ENCODE results near the gene KRT14. TPM values are rescaled to one million over a fixed set of nuclear protein-coding genes. Genes with fewer than 3 reads are reported as not detected.
"Not testable (repeated sequence)": the region's sequence is repeated elsewhere in the genome, so short reads cannot be mapped to it uniquely, and the experiment has no call there.

Gene KRT14
- total RNA-seq, 1 donor from 2014 or later, result not detected

GRCh38 chr17:41620583-41621434, 34.1 kb upstream of the KRT14 start:
- DNase-seq (ENCODE audit: low spot score), result no peak
- H3K4me3 Mint-ChIP-seq, result peak overlapping the region; percentile 43
- Histone ChIP-seq H4K20me1 (ENCODE audit: low read depth) (no peaks in the 10 kb centered on the region), H3K4me1 (peaks cover 4% of the 10 kb centered on the region), H3K9me3 (ENCODE audit: low read depth) (no peaks in the 10 kb centered on the region), H3K4me2 (no peak overlapping the region), H3K9ac (no peak overlapping the region), H3K27me3 (no peaks in the 10 kb centered on the region), H3K79me2 (ENCODE audit: low read depth) (no peaks in the 10 kb centered on the region), H2AFZ (replicated peaks) (no peak overlapping the region), H3K27ac (no peak overlapping the region), H3K36me3 (no peaks in the 10 kb centered on the region), H3F3A (ENCODE audit: low read depth) (no peaks in the 10 kb centered on the region), H3K4me3 (no peak overlapping the region)
- H3K27me3 Mint-ChIP-seq (ENCODE audit: insufficient read depth, low read depth), result peaks cover 9% of the 10 kb centered on the region
- H3K27ac Mint-ChIP-seq, result no peak overlapping the region
- H3K36me3 Mint-ChIP-seq, result no peaks in the 10 kb centered on the region
- H3K4me1 Mint-ChIP-seq, result peaks cover 18% of the 10 kb centered on the region
- H3K9me3 Mint-ChIP-seq, result no peaks in the 10 kb centered on the region
- TF ChIP-seq CTCF (IDR thresholded peaks at IDR 0.05) (no peak), EZH2 (IDR thresholded peaks at IDR 0.05) (no peak), EZH2phosphoT487 (IDR thresholded peaks at IDR 0.05) (no peak)

- H3K27ac ChIP-seq; H3K4me3 ChIP-seq; H4K20me1 ChIP-seq (ENCODE audit: low read depth); DNase-seq (ENCODE audit: low spot score); H3K27me3 ChIP-seq; H3K9me3 ChIP-seq (ENCODE audit: low read depth); H2AFZ ChIP-seq (replicated peaks); H3K4me1 ChIP-seq; H3F3A ChIP-seq (ENCODE audit: low read depth); H3K9ac ChIP-seq; H3K9me3 Mint-ChIP-seq; H3K36me3 Mint-ChIP-seq; H3K36me3 ChIP-seq; H3K27me3 Mint-ChIP-seq (ENCODE audit: insufficient read depth, low read depth); H3K4me2 ChIP-seq; H3K4me3 Mint-ChIP-seq; H3K79me2 ChIP-seq (ENCODE audit: low read depth): not testable (repeated sequence)
- peaks cover 21% of the 10 kb centered on the region for H3K4me1 Mint-ChIP-seq
- peak overlapping the region; percentile 93 for H3K27ac Mint-ChIP-seq
Measured at GRCh38 chr17:41619927-41620582, 33.4 kb upstream of the KRT14 start.

GRCh38 chr17:41619036-41619926, 32.6 kb upstream of the KRT14 start:
- Histone ChIP-seq H2AFZ (replicated peaks) (no peak overlapping the region), H3K9me3 (ENCODE audit: low read depth) (no peaks in the 10 kb centered on the region), H3K9ac (no peak overlapping the region), H3K79me2 (ENCODE audit: low read depth) (no peaks in the 10 kb centered on the region), H4K20me1 (ENCODE audit: low read depth) (no peaks in the 10 kb centered on the region), H3K4me3 (no peak overlapping the region), H3K36me3 (no peaks in the 10 kb centered on the region), H3K27ac (no peak overlapping the region), H3K4me2 (no peak overlapping the region), H3K4me1 (peaks cover 4% of the 10 kb centered on the region), H3K27me3 (no peaks in the 10 kb centered on the region), H3F3A (ENCODE audit: low read depth) (no peaks in the 10 kb centered on the region)
- Mint-ChIP-seq H3K27ac (peak overlapping the region; percentile 93), H3K36me3 (no peaks in the 10 kb centered on the region), H3K4me1 (peaks cover 21% of the 10 kb centered on the region), H3K27me3 (ENCODE audit: insufficient read depth, low read depth) (peaks cover 9% of the 10 kb centered on the region), H3K9me3 (no peaks in the 10 kb centered on the region), H3K4me3 (no peak overlapping the region)
- no peak for DNase-seq (ENCODE audit: low spot score)
- TF ChIP-seq EZH2phosphoT487 (IDR thresholded peaks at IDR 0.05) (no peak), EZH2 (IDR thresholded peaks at IDR 0.05) (no peak), CTCF (IDR thresholded peaks at IDR 0.05) (no peak)

Data from neural progenitor cell (in vitro differentiated cells).